GM23338 (cell line): ENCODE results near the gene PCSK5. TPM values are rescaled to one million over a fixed set of nuclear protein-coding genes. Genes with fewer than 3 reads are reported as not detected.

Experiments
- ATAC-seq: fragments of 200-7000 bp; cut with Tn5 transposase; 3 replicates; pipeline ENCODE4 v1.9.1; 2020
- DNase-seq: peaks from one replicate; pipeline ENCODE4 v3.0.0-alpha.2; 2015; ENCODE audit warnings: low spot score
- H2AFZ ChIP-seq: fragments of 200-600 bp; sonication (generic); 2 replicates; pipeline ENCODE4 v1.8.0; 2016; ENCODE audit warnings: antibody characterized with exemption, mild to moderate bottlenecking, moderate library complexity
- H3F3A ChIP-seq: fragments of 200-600 bp; sonication (generic); replicated peaks from 2 replicates; pipeline ENCODE4 v1.8.0; 2017; ENCODE audit warnings: antibody characterized with exemption, mixed run types, low read depth
- H3K27ac ChIP-seq: fragments of 200-600 bp; sonication (generic); 2 replicates; pipeline ENCODE4 v1.6.1; 2016; ENCODE audit warnings: low read depth
- H3K27me3 ChIP-seq: fragments of 200-600 bp; sonication (generic); 2 replicates; pipeline ENCODE4 v1.8.0; 2016; ENCODE audit warnings: mild to moderate bottlenecking, mixed run types, moderate library complexity; ENCODE audit not compliant: insufficient read depth
- H3K36me3 ChIP-seq: fragments of 200-600 bp; sonication (generic); 2 replicates; pipeline ENCODE4 v1.8.0; 2016; ENCODE audit warnings: mild to moderate bottlenecking; ENCODE audit not compliant: insufficient read depth
- H3K4me1 ChIP-seq: fragments of 200-600 bp; sonication (generic); 2 replicates; pipeline ENCODE4 v1.8.0; 2016; ENCODE audit warnings: mild to moderate bottlenecking, moderate library complexity; ENCODE audit not compliant: insufficient read depth
- H3K4me2 ChIP-seq: fragments of 200-600 bp; sonication (generic); 2 replicates; pipeline ENCODE4 v1.7.1; 2017; ENCODE audit warnings: mixed run types
- H3K4me3 ChIP-seq: fragments of 200-600 bp; sonication (generic); 2 replicates; pipeline ENCODE4 v1.6.1; 2016; ENCODE audit warnings: mixed run types
- H3K79me2 ChIP-seq: fragments of 200-600 bp; sonication (generic); replicated peaks from 2 replicates; pipeline ENCODE4 v1.8.0; 2017; ENCODE audit warnings: mild to moderate bottlenecking; ENCODE audit not compliant: insufficient read depth
- H3K9me2 ChIP-seq: fragments of 200-600 bp; sonication (generic); 2 replicates; pipeline ENCODE4 v1.8.0; 2017; ENCODE audit not compliant: insufficient read depth
- H4K20me1 ChIP-seq: fragments of 200-600 bp; sonication (generic); replicated peaks from 2 replicates; pipeline ENCODE4 v1.8.0; 2017; ENCODE audit warnings: mild to moderate bottlenecking; ENCODE audit not compliant: insufficient read depth
- H3K27ac Mint-ChIP-seq: 2 replicates; pipeline ENCODE4 v1.8.0; 2020; ENCODE audit warnings: inconsistent platforms, mild to moderate bottlenecking, moderate library complexity, mixed read lengths
- H3K27me3 Mint-ChIP-seq: 3 replicates; pipeline ENCODE4 v1.8.0; 2022; ENCODE audit warnings: low read depth, mild to moderate bottlenecking, moderate library complexity, mixed read lengths, inconsistent platforms; ENCODE audit not compliant: insufficient read depth, poor library complexity
- H3K36me3 Mint-ChIP-seq: 3 replicates; pipeline ENCODE4 v1.8.0; 2021; ENCODE audit warnings: low read depth, mild to moderate bottlenecking, inconsistent platforms, moderate library complexity, mixed read lengths
- H3K4me1 Mint-ChIP-seq: 3 replicates; pipeline ENCODE4 v1.8.0; 2020; ENCODE audit warnings: mild to moderate bottlenecking, inconsistent platforms, mixed read lengths
- H3K4me3 Mint-ChIP-seq: 3 replicates; pipeline ENCODE4 v1.8.0; 2021; ENCODE audit warnings: moderate library complexity, mild to moderate bottlenecking, inconsistent platforms, mixed read lengths
- H3K9me3 Mint-ChIP-seq: 3 replicates; pipeline ENCODE4 v1.8.0; 2020; ENCODE audit warnings: moderate library complexity, mild to moderate bottlenecking, inconsistent platforms, mixed read lengths
- EZH2 ChIP-seq: fragments of 200-600 bp; sonication (generic); IDR thresholded peaks from one replicate; pipeline ENCODE4 v1.8.0; 2017; ENCODE audit warnings: antibody characterized with exemption, mild to moderate bottlenecking, low read depth; ENCODE audit not compliant: unreplicated experiment
- EZH2phosphoT487 ChIP-seq: fragments of 200-600 bp; sonication (generic); IDR thresholded peaks from one replicate; pipeline ENCODE4 v1.8.1; 2018; ENCODE audit warnings: antibody characterized with exemption; ENCODE audit not compliant: unreplicated experiment
- JUNB ChIP-seq: IDR thresholded peaks from one replicate; pipeline ENCODE4 v1.6.1; 2016; ENCODE audit warnings: antibody characterized with exemption; ENCODE audit not compliant: unreplicated experiment
- NANOG ChIP-seq: IDR thresholded peaks from 2 replicates; pipeline ENCODE4 v1.6.1; 2016; ENCODE audit warnings: antibody characterized with exemption, borderline replicate concordance
- POLR2AphosphoS5 ChIP-seq: IDR thresholded peaks from 2 replicates; pipeline ENCODE4 v1.6.1; 2016; ENCODE audit warnings: antibody characterized with exemption, low read depth
- ZNF114 ChIP-seq: fragments of 250-450 bp; sonication (Bioruptor Pico); IDR thresholded peaks from 2 replicates; pipeline ENCODE4 v1.5.0; 2020; ENCODE audit warnings: mild to moderate bottlenecking, moderate library complexity
- ZNF331 ChIP-seq: fragments of 250-450 bp; sonication (Bioruptor Pico); IDR thresholded peaks from 2 replicates; pipeline ENCODE4 v1.5.0; 2020; ENCODE audit warnings: low read depth, mild to moderate bottlenecking, moderate library complexity
- polyA plus RNA-seq: library from polyadenylated mRNA; unstranded; fragments of >200 nt; fragmentation: Nextera tagmentation; extraction: Ambion mirVana; gene quantifications from 2 replicates; pipeline ENCODE4 v1.2.1, GENCODE V29; 2016
- total RNA-seq: library from RNA; depleted of rRNA; stranded (reverse); fragments of >200 nt; shearing (Covaris generic); gene quantifications from 2 replicates; pipeline ENCODE4 v1.2.3, GENCODE V29; 2014
- TF ChIP-seq, protein P1 (sequence below), 2 experiments: fragments of 200-600 bp in 1 of 2; sonication (generic) in 1 of 2; conservative IDR thresholded peaks; 2 replicates each; pipeline versions ENCODE4 v1.5.1 to v1.6.1; 2016 to 2017; ENCODE audit warnings: antibody characterized with exemption in 2 of 2, low read depth in 2 of 2, mild to moderate bottlenecking in 2 of 2, moderate library complexity in 1 of 2
- TF ChIP-seq, protein P2 (sequence below): fragments of 250-450 bp; sonication (Bioruptor Pico); IDR thresholded peaks from 2 replicates; pipeline ENCODE4 v1.5.0; 2020; ENCODE audit warnings: mild to moderate bottlenecking, moderate library complexity
- TF ChIP-seq, protein P3 (sequence below): IDR thresholded peaks from 2 replicates; pipeline ENCODE4 v1.6.1; 2016; ENCODE audit warnings: antibody characterized with exemption

PCSK5 gene
- total and polyA plus RNA-seq, 2 experiments from 2014 or later, result 12.3 to 34.8 TPM

DNA sequence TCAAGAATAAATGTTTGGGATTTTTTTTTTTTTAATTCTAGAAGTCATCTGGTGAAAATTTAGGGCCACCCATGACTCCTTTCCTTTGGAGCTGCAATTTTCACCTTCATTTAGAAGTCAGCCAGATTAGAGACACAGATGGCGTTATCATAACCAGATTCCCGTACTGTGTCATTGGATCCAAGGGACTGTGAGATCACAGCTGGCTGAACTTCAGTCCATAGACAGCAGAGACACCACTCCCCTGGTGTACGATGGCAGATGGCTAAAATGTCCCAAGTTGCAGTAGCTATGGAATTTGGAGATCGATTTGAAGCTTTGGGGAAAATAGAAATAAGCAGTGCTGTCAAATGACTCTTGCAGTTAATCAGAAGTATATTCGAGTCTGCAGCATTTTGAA lies 287.5 kb downstream of the PCSK5 start:
- H3K27me3 Mint-ChIP-seq, result peaks cover 2% of the 10 kb centered on the region
- no peak overlapping the region for H3K4me3 Mint-ChIP-seq
- ATAC-seq, result no peak
- no peaks in the 10 kb centered on the region for H4K20me1 ChIP-seq
- no peaks in the 10 kb centered on the region for H3K79me2 ChIP-seq
- H3K4me3 ChIP-seq, result no peak overlapping the region
- H3K9me3 Mint-ChIP-seq, result peaks cover 3% of the 10 kb centered on the region
- TF ChIP-seq, protein P1, sequence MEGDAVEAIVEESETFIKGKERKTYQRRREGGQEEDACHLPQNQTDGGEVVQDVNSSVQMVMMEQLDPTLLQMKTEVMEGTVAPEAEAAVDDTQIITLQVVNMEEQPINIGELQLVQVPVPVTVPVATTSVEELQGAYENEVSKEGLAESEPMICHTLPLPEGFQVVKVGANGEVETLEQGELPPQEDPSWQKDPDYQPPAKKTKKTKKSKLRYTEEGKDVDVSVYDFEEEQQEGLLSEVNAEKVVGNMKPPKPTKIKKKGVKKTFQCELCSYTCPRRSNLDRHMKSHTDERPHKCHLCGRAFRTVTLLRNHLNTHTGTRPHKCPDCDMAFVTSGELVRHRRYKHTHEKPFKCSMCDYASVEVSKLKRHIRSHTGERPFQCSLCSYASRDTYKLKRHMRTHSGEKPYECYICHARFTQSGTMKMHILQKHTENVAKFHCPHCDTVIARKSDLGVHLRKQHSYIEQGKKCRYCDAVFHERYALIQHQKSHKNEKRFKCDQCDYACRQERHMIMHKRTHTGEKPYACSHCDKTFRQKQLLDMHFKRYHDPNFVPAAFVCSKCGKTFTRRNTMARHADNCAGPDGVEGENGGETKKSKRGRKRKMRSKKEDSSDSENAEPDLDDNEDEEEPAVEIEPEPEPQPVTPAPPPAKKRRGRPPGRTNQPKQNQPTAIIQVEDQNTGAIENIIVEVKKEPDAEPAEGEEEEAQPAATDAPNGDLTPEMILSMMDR (conservative IDR thresholded peaks at IDR 0.05; ENCODE audit: low read depth in 2 of 2), result no peak
- TF ChIP-seq, protein P2, sequence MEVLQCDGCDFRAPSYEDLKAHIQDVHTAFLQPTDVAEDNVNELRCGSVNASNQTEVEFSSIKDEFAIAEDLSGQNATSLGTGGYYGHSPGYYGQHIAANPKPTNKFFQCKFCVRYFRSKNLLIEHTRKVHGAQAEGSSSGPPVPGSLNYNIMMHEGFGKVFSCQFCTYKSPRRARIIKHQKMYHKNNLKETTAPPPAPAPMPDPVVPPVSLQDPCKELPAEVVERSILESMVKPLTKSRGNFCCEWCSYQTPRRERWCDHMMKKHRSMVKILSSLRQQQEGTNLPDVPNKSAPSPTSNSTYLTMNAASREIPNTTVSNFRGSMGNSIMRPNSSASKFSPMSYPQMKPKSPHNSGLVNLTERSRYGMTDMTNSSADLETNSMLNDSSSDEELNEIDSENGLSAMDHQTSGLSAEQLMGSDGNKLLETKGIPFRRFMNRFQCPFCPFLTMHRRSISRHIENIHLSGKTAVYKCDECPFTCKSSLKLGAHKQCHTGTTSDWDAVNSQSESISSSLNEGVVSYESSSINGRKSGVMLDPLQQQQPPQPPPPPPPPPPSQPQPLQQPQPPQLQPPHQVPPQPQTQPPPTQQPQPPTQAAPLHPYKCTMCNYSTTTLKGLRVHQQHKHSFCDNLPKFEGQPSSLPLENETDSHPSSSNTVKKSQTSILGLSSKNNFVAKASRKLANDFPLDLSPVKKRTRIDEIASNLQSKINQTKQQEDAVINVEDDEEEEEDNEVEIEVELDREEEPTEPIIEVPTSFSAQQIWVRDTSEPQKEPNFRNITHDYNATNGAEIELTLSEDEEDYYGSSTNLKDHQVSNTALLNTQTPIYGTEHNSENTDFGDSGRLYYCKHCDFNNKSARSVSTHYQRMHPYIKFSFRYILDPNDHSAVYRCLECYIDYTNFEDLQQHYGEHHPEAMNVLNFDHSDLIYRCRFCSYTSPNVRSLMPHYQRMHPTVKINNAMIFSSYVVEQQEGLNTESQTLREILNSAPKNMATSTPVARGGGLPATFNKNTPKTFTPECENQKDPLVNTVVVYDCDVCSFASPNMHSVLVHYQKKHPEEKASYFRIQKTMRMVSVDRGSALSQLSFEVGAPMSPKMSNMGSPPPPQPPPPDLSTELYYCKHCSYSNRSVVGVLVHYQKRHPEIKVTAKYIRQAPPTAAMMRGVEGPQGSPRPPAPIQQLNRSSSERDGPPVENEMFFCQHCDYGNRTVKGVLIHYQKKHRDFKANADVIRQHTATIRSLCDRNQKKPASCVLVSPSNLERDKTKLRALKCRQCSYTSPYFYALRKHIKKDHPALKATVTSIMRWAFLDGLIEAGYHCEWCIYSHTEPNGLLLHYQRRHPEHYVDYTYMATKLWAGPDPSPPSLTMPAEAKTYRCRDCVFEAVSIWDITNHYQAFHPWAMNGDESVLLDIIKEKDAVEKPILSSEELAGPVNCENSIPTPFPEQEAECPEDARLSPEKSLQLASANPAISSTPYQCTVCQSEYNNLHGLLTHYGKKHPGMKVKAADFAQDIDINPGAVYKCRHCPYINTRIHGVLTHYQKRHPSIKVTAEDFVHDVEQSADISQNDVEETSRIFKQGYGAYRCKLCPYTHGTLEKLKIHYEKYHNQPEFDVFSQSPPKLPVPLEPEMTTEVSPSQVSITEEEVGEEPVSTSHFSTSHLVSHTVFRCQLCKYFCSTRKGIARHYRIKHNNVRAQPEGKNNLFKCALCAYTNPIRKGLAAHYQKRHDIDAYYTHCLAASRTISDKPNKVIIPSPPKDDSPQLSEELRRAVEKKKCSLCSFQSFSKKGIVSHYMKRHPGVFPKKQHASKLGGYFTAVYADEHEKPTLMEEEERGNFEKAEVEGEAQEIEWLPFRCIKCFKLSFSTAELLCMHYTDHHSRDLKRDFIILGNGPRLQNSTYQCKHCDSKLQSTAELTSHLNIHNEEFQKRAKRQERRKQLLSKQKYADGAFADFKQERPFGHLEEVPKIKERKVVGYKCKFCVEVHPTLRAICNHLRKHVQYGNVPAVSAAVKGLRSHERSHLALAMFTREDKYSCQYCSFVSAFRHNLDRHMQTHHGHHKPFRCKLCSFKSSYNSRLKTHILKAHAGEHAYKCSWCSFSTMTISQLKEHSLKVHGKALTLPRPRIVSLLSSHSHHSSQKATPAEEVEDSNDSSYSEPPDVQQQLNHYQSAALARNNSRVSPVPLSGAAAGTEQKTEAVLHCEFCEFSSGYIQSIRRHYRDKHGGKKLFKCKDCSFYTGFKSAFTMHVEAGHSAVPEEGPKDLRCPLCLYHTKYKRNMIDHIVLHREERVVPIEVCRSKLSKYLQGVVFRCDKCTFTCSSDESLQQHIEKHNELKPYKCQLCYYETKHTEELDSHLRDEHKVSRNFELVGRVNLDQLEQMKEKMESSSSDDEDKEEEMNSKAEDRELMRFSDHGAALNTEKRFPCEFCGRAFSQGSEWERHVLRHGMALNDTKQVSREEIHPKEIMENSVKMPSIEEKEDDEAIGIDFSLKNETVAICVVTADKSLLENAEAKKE (CRISPR knock-in tag), result no peak
- TF ChIP-seq, protein P3, sequence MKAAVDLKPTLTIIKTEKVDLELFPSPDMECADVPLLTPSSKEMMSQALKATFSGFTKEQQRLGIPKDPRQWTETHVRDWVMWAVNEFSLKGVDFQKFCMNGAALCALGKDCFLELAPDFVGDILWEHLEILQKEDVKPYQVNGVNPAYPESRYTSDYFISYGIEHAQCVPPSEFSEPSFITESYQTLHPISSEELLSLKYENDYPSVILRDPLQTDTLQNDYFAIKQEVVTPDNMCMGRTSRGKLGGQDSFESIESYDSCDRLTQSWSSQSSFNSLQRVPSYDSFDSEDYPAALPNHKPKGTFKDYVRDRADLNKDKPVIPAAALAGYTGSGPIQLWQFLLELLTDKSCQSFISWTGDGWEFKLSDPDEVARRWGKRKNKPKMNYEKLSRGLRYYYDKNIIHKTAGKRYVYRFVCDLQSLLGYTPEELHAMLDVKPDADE, result no peak
- TF ChIP-seq POLR2AphosphoS5 (no peak), ZNF331 (CRISPR knock-in tag) (no peak), JUNB (no peak), EZH2 (no peak), EZH2phosphoT487 (no peak), ZNF114 (no peak), NANOG (no peak)
- no peak overlapping the region for H3K27ac Mint-ChIP-seq
- H3F3A ChIP-seq, result no peaks in the 10 kb centered on the region
- H3K27ac ChIP-seq, result no peak overlapping the region
- H3K27me3 ChIP-seq, result no peaks in the 10 kb centered on the region
- H3K36me3 ChIP-seq, result peaks cover 12% of the 10 kb centered on the region; the same call in 1 of the 2 replicates
- H3K4me2 ChIP-seq, result no peak overlapping the region
- H2AFZ ChIP-seq, result no peak overlapping the region
- H3K4me1 Mint-ChIP-seq, result peaks cover 4% of the 10 kb centered on the region; the same call in 2 of the 3 replicates
- no peaks in the 10 kb centered on the region for H3K4me1 ChIP-seq
- no peaks in the 10 kb centered on the region for H3K9me2 ChIP-seq
- no peak for DNase-seq
- H3K36me3 Mint-ChIP-seq, result peaks cover 11% of the 10 kb centered on the region
